Coronary artery (tissue), 2 donors: ENCODE measurements around the gene VIPR1.

Experiments used
- DNase-seq: peaks from one replicate; pipeline ENCODE4 v3.0.0-alpha.2; 2017; ENCODE audit warnings: low spot score
- H3K27ac ChIP-seq, 2 donors: fragments of 200-600 bp; sonication (generic); one replicate each; pipeline ENCODE4 v1.5.1; 2016 to 2019
- H3K4me3 ChIP-seq: fragments of 200-600 bp; sonication (generic); 2 replicates; pipeline ENCODE4 v1.5.1; 2016; ENCODE audit warnings: mild to moderate bottlenecking, moderate library complexity
- TF ChIP-seq, protein P1 (sequence below): fragments of 200-600 bp; sonication (generic); IDR thresholded peaks from one replicate; pipeline ENCODE4 v1.5.1; 2019; ENCODE audit warnings: antibody characterized with exemption

VIPR1 gene

DNA sequence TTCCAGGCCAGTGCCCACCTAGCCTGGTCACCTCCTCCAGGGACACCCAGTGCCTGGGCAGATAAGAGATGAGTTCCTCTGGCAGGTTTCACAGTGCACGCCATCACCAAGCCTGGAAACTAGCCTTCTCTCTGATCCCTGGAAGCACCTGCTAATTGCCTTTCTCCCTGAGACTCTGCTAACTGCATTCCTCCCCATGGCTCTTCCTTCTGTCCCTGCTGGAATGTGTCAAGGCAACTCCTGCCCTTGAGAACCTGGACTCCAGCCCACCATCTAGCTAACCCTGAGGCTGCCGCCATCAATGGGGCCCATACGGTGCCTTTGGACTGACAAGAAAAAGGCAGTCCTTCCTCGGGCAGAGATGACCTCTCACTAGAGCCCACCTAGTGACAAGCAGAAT, 18.5 kb downstream of the VIPR1 start:
- no peak overlapping the region for H3K27ac ChIP-seq
- H3K4me3 ChIP-seq, result no peak overlapping the region
- DNase-seq, result no peak
- TF ChIP-seq, protein P1, sequence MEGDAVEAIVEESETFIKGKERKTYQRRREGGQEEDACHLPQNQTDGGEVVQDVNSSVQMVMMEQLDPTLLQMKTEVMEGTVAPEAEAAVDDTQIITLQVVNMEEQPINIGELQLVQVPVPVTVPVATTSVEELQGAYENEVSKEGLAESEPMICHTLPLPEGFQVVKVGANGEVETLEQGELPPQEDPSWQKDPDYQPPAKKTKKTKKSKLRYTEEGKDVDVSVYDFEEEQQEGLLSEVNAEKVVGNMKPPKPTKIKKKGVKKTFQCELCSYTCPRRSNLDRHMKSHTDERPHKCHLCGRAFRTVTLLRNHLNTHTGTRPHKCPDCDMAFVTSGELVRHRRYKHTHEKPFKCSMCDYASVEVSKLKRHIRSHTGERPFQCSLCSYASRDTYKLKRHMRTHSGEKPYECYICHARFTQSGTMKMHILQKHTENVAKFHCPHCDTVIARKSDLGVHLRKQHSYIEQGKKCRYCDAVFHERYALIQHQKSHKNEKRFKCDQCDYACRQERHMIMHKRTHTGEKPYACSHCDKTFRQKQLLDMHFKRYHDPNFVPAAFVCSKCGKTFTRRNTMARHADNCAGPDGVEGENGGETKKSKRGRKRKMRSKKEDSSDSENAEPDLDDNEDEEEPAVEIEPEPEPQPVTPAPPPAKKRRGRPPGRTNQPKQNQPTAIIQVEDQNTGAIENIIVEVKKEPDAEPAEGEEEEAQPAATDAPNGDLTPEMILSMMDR, result no peak

DNA sequence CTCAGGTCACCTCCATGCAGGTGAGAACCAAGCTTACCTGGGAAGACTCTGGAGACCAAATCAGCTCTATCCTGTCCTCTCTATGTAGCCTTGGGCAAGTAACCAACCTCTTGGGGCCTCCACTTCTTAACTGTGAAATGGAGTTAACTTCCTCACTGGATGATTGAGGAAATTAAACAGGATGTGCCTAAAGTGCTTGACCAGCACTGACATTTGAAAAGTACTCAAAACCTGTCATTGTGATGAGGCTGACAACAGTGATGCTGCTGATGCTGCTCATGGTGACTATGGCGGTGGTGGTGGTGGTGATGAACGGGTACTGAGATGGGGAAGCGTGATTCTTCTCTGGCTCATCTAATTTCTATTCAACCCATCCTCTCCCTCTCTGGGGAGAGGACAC, 22.3 kb downstream of the VIPR1 start:
- no peak overlapping the region for H3K4me3 ChIP-seq
- TF ChIP-seq, protein P1, result no peak
- DNase-seq, result no peak
- H3K27ac ChIP-seq, result no peak overlapping the region

DNA sequence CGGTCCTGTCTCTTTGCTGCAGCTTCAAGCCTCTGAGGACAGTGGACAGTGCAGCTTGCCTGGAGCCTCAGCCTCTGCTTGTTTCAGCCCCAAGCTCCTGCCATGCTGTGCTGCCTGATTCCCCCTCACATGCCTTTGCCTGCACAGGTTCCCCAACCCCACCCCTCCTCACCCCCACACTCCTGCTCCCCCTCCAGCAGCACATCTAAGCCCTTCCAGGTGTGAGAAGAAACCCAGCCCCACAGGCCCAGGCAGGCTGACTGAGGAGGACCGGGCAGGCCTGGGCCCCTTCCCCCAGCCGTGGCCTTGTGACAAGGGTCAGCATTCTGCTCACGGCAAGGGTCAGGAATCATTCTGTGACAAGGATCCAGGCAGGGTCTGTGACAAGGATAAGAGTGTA, 22.8 kb downstream of the VIPR1 start:
- no peak overlapping the region for H3K4me3 ChIP-seq
- no peak for DNase-seq
- no peak overlapping the region for H3K27ac ChIP-seq
- TF ChIP-seq, protein P1, result no peak

DNA sequence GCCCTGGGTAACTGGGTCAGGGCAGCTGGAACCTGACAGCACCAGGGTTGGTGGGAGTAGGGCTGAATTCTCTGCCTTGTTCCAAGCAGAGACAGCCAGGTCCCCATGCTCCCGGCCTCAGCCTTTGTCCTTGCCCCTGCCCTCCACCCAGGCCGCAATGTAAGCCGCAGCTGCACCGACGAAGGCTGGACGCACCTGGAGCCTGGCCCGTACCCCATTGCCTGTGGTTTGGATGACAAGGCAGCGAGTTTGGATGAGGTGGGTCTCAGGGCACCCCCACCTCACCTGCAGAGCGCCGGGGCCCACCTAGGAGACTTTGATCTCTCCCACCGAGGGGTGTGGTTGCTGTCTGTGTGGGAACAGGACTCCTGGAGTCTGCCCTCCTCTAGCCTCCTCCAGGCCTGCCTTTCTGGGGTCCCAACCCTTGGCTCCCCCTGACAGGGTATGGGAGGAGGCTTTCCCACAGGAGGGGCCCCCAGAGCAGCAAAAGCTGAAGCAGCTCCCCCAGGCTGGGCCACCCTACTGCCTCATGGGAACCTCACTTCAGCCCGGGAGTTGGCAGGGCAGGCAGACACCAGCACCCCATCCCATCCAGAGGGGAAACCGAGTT, 23.4 kb downstream of the VIPR1 start:
- Histone ChIP-seq H3K27ac (no peak overlapping the region), H3K4me3 (no peak overlapping the region)
- TF ChIP-seq, protein P1, result no peak
- no peak for DNase-seq

DNA sequence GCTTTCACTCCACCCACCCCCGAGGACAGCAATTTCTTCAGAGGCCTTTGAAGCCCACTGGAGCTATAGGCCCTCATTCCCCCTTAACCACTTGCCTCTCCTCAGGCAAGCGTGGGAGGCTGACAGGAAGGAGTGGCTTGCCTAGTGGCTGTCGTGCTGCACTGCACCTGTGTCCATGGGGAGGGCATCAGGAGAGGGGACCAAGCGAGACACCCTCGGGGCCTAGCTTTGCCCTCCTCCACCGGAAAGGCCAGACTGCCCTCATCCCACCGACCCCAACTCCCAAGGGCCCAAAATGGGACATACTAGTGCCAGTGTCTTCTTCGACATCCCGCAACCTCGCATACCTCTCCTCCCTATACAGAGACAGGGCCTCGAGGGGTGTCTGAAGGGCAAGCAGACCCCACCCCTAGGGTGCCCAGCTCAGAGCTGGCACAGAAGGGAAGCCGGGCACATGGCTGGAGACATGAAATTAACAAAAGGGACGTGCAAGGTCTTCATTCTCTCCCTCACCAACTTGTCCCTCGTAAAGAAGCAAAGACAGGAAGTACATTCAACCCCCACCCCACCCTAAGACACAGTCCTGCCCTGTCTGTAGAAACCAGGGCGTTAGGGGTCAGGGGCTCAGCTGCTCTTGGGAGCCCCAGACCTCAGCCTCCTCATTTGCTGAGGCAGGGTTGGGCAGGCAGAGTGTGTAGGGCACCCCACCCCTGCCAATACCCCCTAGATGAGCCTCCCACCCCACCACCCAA, 24.3 kb downstream of the VIPR1 start:
- TF ChIP-seq, protein P1, result no peak
- Histone ChIP-seq H3K27ac (no peak overlapping the region), H3K4me3 (no peak overlapping the region)
- DNase-seq, result no peak

DNA sequence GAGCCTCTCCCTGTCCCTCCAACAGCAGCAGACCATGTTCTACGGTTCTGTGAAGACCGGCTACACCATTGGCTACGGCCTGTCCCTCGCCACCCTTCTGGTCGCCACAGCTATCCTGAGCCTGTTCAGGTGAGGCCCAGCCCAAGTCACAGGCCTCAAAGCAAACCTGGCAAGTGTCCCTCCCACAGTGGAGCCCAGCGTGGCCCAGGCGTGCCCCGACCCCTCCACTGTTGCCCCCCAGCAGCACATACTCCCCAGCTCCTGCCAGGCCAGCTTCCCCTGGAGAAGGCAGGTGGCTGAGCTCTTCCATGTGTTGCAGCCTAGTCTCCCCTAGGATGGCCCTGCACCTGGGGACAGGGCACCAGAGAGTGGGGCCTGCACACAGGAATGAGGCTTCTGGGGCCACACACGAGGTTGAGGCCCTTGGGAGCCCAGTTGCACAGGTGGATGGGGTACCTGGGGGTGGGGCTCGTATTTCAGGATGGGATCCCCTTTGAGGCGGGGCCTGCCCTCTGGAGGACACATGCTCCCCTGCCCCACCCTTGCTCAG, 25.0 kb downstream of the VIPR1 start:
- Histone ChIP-seq H3K4me3 (no peak overlapping the region), H3K27ac (no peak overlapping the region)
- DNase-seq, result no peak
- TF ChIP-seq, protein P1, result no peak

DNA sequence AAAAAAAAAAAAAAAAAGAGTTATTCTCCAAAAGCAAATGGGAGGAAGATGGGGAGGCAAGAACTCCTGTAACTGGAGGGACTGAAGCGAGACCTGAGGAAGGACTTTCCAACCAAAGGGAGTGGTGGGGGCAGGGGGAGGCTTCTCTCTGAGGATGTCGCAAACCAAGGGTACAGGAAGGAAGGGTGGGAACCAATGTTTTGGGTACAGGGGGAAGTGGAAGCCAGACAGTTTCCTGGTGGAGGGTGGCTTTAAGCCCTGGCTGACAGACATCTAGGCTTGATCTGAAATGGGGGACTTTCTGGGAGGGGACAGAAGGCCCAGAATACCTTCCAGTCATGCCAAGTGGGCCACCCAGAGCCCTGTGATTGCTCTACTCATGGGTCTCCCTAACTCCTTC, 27.0 kb downstream of the VIPR1 start:
- Histone ChIP-seq H3K27ac (no peak overlapping the region), H3K4me3 (no peak overlapping the region)
- TF ChIP-seq, protein P1, result no peak
- DNase-seq, result no peak
